ENCODE data around the gene CLIP1. TPM values are rescaled to one million over a fixed set of nuclear protein-coding genes. Genes with fewer than 3 reads are reported as not detected.
A peak's percentile ranks its signal among the peaks of the same experiment; 100 is the strongest.
"Not testable (repeated sequence)": the region's sequence is repeated elsewhere in the genome, so short reads cannot be mapped to it uniquely, and the experiment has no call there.

Gene CLIP1
- total RNA-seq, 4 donors from 2014 or later, result 48.2 to 134 (median 96.8) TPM

DNA sequence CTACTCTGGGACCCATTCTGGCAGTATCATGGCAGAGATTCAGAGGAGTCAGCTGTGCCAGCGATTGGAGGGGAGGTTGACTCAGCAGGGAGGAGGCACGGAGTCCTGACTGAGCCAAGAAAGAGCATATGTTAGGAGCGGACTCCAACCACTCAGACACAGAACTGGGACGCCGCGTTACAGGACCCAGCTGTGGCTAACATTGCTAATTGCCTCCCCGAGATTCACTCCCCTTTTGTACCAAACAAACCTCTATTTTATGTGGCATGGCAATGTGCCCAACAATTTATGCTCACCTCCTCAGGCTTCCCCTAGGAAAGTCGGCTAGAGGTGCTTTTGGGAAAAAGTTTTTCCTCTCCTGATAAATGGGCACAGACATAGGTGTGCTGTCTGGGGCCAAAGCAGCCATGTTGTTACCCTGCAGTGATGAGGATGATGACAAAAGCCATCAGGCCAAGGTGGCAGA lies 15.2 kb upstream of the CLIP1 start:
- Histone ChIP-seq H3K4me3 (no peak overlapping the region), H3K9me3 (no peaks in the 10 kb centered on the region), H3K27me3 (no peaks in the 10 kb centered on the region), H3K4me1 (no peaks in the 10 kb centered on the region), H3K36me3 (no peaks in the 10 kb centered on the region), H3K27ac (peak overlapping the region in 1 of 2 donors; percentile 25)
- DNase-seq, result peak; percentile 55 to 59
- TF ChIP-seq POLR2A (IDR thresholded peaks at IDR 0.05), result no peak
- TF ChIP-seq, protein P1, sequence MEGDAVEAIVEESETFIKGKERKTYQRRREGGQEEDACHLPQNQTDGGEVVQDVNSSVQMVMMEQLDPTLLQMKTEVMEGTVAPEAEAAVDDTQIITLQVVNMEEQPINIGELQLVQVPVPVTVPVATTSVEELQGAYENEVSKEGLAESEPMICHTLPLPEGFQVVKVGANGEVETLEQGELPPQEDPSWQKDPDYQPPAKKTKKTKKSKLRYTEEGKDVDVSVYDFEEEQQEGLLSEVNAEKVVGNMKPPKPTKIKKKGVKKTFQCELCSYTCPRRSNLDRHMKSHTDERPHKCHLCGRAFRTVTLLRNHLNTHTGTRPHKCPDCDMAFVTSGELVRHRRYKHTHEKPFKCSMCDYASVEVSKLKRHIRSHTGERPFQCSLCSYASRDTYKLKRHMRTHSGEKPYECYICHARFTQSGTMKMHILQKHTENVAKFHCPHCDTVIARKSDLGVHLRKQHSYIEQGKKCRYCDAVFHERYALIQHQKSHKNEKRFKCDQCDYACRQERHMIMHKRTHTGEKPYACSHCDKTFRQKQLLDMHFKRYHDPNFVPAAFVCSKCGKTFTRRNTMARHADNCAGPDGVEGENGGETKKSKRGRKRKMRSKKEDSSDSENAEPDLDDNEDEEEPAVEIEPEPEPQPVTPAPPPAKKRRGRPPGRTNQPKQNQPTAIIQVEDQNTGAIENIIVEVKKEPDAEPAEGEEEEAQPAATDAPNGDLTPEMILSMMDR (IDR thresholded peaks at IDR 0.05), result no peak
- intact Hi-C loops (cut with DNase I; ENCODE audit: low total_unique reads), result no loop called here

DNA sequence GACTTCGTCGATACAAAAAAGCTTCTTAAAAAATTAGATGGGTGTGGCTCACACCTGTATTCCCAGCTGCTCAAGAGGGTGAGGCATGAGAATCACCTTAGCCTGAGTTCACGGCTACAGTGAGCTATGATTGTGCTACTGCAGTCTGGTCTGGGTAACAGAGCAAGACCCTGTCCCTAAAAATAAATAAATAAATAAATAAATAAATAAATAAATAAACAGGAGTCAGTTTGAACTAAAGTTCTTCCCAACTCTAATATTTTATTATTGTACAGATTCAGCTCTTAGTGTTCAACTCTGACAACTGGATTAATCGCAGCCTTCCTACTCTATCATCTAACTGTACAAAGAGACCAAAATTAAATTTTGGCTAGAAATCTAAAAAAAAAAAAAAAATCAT lies 12.7 kb upstream of the CLIP1 start:
- DNase-seq, result no peak
- no peak for TF ChIP-seq POLR2A (IDR thresholded peaks at IDR 0.05)
- intact Hi-C loops (cut with DNase I; ENCODE audit: low total_unique reads), result no loop called here

DNA sequence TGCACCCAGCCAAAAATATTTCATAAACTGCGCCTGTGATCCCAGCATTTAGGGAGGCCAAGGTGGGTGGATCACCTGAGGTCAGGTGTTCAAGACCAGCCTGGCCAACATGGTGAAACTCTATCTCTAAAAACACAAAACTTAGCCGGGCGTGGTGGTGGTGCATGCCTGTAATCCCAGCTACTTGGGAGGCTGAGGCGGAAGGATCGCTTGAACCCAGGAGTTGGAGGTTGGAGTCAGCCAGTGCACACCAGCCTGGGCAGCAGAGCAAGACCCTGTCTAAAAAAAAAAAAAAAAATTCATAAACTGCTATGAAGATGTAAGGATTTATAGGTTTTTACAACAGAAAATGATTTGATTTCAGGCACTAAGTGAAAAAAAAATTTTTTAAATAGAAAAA lies 6.6 kb upstream of the CLIP1 start:
- H3K4me1 ChIP-seq; H3K36me3 ChIP-seq; DNase-seq; H3K9me3 ChIP-seq; H3K4me3 ChIP-seq; intact Hi-C loops (cut with DNase I; ENCODE audit: low total_unique reads); H3K27ac ChIP-seq; H3K27me3 ChIP-seq: not testable (repeated sequence)

More for the DNA sequence above, 12.7 kb upstream of the CLIP1 start:
- Histone ChIP-seq H3K4me3 (no peak overlapping the region), H3K27ac (no peak overlapping the region), H3K9me3 (no peaks in the 10 kb centered on the region), H3K4me1 (no peaks in the 10 kb centered on the region), H3K27me3 (no peaks in the 10 kb centered on the region), H3K36me3 (no peaks in the 10 kb centered on the region)

DNA sequence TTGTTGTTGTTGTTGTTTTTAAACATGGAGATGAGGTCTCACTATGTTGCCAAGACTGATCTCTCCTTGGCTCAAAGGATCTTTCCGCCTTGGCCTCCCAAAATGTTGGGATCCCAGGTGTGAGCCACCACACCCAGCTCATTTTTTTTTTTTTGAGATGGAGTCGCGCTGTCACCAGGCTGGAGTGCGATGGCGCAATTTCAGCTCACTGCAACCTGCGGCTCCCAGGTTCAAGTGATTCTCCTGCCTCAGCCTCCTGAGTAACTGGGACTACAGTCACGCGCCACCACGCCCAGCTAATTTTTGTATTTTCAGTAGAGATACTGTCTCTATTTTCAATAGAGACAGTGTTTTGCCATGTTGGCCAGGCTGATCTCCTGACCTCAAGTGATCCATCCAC lies 4.9 kb upstream of the CLIP1 start:
- Histone ChIP-seq H3K9me3 (no peaks in the 10 kb centered on the region), H3K4me3 (no peak overlapping the region), H3K27ac (no peak overlapping the region), H3K36me3 (no peaks in the 10 kb centered on the region), H3K27me3 (no peaks in the 10 kb centered on the region), H3K4me1 (no peaks in the 10 kb centered on the region)
- TF ChIP-seq, protein P1 (IDR thresholded peaks at IDR 0.05), result no peak
- TF ChIP-seq POLR2A (IDR thresholded peaks at IDR 0.05), result no peak
- no peak for DNase-seq
- intact Hi-C loops (cut with DNase I; ENCODE audit: low total_unique reads), result no loop called here

DNA sequence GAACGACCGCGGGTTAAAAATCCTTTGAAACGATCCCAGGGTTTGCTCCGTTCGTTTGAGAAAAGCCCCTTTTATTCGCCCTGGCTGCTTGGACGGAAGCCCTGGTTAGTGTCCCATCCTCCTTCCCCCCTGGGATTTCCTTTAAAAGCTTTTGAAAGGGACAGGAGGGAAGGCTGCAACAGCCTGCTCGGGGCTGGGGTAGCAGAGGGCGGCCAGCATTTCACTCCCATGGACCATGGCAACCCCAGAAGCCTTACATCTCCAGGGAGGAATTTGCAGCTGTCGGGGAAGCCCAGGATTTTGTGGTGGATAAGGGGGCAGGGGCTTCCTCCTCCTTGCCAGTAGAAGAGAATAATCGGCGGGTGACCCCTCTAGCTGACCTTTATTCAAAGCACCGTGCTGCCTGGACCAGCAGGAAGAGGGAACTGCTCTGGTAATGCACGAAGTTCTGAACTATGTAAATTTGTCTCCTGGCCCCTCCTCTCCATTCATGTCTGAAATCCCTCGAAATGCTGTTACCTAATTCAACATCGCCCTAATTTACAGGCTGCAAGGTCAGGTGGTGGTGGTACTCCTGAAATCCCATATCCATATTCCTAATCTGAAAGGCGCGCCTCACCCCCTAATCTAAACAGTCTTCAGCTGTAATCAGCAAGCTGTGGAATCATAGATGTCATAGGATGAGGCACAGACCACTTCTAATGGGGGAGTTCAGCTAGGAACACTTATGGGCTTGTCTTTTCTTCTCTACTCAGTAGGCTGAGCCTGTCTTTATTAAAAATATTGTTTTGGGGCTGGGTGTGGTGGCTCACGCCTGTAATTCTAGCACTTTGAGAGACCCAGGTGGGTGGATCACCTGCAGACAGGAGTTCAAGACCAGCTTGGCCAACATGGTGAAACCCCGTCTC lies 1.0 kb upstream of the CLIP1 start:
- TF ChIP-seq POLR2A (IDR thresholded peaks at IDR 0.05), result peak in 1 of 2 donors; percentile 27
- TF ChIP-seq, protein P1 (IDR thresholded peaks at IDR 0.05), result no peak
- Histone ChIP-seq H3K4me3 (peak overlapping the region; percentile 47 to 54), H3K27ac (peak overlapping the region; percentile 99 to 100), H3K9me3 (no peaks in the 10 kb centered on the region), H3K36me3 (no peaks in the 10 kb centered on the region), H3K4me1 (peaks cover 4 to 7% of the 10 kb centered on the region in 2 donors), H3K27me3 (no peaks in the 10 kb centered on the region)
- intact Hi-C loops (cut with DNase I; ENCODE audit: low total_unique reads), result no loop called here
- no peak for DNase-seq

DNA sequence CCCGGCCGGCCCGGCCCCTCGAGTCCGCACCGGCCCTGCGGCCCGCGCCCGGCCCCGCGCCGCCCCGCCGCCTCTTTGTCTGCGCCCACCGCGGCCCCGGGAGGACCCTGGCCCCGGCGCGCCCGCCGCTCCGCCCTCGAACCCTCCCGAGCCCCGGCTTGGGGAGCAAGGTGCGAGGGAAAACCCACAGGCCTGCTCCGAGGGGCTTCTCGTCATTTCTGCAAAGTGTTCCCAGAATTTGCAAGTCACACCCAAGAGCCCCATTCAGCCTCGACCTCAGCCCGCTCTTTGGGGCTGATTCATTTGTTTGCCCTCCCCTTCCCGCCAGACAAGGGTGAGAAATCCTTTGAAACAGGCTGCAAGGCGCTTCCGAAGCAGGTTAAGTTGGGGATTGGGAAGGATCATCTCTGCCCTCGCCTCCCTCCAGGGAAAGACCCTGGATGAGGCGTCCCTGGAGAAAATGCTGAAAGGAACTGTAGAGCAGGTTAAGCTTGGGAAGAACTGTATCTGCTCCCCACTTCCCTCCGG lies 325 bp upstream of the CLIP1 start:
- peak overlapping the region; percentile 99 to 100 for H3K27ac ChIP-seq
- no peaks in the 10 kb centered on the region for H3K36me3 ChIP-seq
- peak; percentile 31 to 37 for DNase-seq
- peaks cover 4 to 7% of the 10 kb centered on the region in 2 donors for H3K4me1 ChIP-seq
- peak overlapping the region; percentile 47 to 54 for H3K4me3 ChIP-seq
- intact Hi-C loops (cut with DNase I; ENCODE audit: low total_unique reads), result no loop called here
- no peaks in the 10 kb centered on the region for H3K27me3 ChIP-seq
- TF ChIP-seq, protein P1 (IDR thresholded peaks at IDR 0.05), result no peak
- no peak for TF ChIP-seq POLR2A (IDR thresholded peaks at IDR 0.05)
- H3K9me3 ChIP-seq, result no peaks in the 10 kb centered on the region

Data from uterus (tissue), 4 donors.